ENCODE data around the gene LRRK1. TPM values are rescaled to one million over a fixed set of nuclear protein-coding genes. Genes with fewer than 3 reads are reported as not detected.

LRRK1 gene
- total and polyA plus RNA-seq, 2 of the 13 experiments (the other 11 are each of a cell fraction or from before 2014, with no cell fraction given): 0.13 to 1.2 TPM

DNA sequence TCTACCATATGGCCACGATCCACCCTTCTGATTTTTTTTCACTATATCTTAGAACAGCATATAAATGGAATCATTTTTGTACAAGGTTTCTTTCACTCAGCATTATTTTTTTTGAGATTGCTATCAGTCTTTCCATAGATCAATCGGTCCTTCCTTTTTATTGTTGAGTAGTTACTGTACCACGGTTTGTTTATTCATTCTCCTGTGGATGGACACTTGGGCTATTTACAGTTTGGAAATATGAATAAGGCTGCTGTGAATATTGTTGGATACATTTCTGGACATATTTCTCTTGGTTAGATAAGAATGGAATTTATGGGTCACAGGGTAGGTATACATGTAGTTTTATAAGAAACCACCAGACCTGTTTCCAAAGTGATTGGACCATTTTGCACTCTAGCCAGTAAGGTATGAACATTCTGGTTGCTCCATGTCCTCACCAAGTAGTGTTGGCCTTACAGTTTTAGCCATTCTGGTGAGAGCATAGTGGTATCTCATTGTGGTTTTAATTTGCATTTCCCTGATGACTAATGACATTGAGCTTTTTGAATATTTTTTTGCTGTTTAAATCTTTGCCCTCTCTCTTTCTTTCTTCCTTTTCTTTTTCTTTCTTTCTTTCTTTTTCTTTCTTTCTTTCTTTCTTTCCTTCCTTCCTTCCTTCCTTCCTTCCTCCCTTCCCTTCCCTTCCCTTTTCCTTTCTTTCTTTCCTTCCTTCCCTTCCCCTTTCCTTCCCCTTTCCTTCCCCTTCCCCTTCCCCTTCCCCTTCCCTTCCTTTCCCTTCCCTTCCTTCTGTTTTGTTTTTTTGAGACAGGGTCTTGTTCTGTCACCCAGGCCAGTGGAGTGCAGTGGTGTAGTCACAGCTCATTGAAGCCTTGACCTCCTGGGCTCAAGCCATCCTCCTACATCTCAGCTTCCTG lies 49.2 kb downstream of the LRRK1 start:
- Histone ChIP-seq H3K27me3 (ENCODE audit: control insufficient read depth in 1 of 2, insufficient read depth in 2 of 2, low read length in 2 of 2) (peaks cover 7 to 33% of the 10 kb centered on the region in 2 experiments), H3K9me3 (ENCODE audit: low read length) (no peaks in the 10 kb centered on the region), H3K4me2 (ENCODE audit: low read depth, low read length) (no peak overlapping the region), H3K4me3 (replicated peaks in 1 of 3; ENCODE audit: insufficient read depth in 1 of 3, low read depth in 2 of 3, low read length in 3 of 3) (no peak overlapping the region), H4K20me1 (ENCODE audit: insufficient read depth, low read length) (no peaks in the 10 kb centered on the region), H2AFZ (ENCODE audit: low read length) (no peak overlapping the region), H3K4me1 (ENCODE audit: insufficient read depth, low read length) (no peaks in the 10 kb centered on the region), H3K36me3 (replicated peaks in 1 of 2; ENCODE audit: control insufficient read depth in 1 of 2, insufficient read depth in 2 of 2, low read length in 2 of 2) (no peaks in the 10 kb centered on the region), H3K79me2 (ENCODE audit: insufficient read depth, low read length) (no peaks in the 10 kb centered on the region), H3K9ac (ENCODE audit: insufficient read depth, low read depth, low read length) (no peak overlapping the region), H3K27ac (ENCODE audit: extremely low read length, insufficient read depth, low read length) (no peak overlapping the region)
- intact Hi-C loops (cut with micrococcal nuclease; ENCODE audit: unreplicated experiment) (no loop called here), in situ Hi-C loops (cut with HindIII; ENCODE audit: extremely low pct_ligation_motif_present, low pct_unique_long_range_greater_than_20kb) (no loop called here)
- no peak for TF ChIP-seq HNRNPL (IDR thresholded peaks at IDR 0.05; ENCODE audit: low read depth, low read length)
- peak; percentile 28 for TF ChIP-seq HNRNPK (IDR thresholded peaks at IDR 0.05; ENCODE audit: low read depth, low read length, poor library complexity, severe bottlenecking)
- TF ChIP-seq, protein P1, sequence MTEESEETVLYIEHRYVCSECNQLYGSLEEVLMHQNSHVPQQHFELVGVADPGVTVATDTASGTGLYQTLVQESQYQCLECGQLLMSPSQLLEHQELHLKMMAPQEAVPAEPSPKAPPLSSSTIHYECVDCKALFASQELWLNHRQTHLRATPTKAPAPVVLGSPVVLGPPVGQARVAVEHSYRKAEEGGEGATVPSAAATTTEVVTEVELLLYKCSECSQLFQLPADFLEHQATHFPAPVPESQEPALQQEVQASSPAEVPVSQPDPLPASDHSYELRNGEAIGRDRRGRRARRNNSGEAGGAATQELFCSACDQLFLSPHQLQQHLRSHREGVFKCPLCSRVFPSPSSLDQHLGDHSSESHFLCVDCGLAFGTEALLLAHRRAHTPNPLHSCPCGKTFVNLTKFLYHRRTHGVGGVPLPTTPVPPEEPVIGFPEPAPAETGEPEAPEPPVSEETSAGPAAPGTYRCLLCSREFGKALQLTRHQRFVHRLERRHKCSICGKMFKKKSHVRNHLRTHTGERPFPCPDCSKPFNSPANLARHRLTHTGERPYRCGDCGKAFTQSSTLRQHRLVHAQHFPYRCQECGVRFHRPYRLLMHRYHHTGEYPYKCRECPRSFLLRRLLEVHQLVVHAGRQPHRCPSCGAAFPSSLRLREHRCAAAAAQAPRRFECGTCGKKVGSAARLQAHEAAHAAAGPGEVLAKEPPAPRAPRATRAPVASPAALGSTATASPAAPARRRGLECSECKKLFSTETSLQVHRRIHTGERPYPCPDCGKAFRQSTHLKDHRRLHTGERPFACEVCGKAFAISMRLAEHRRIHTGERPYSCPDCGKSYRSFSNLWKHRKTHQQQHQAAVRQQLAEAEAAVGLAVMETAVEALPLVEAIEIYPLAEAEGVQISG (CRISPR knock-in tag; IDR thresholded peaks at IDR 0.05): no peak
- TF ChIP-seq U2AF1 (optimal IDR thresholded peaks at IDR 0.05; ENCODE audit: low read depth, low read length): no peak
- no peak for TF ChIP-seq HMGA1 (CRISPR knock-in tag; conservative IDR thresholded peaks at IDR 0.05)
- BruUV-seq (replicated peaks): no TSS peak
- no peak for FAIRE-seq
- ATAC-seq: no peak
- CTCF ChIA-PET (ENCODE audit: low intra/inter-chr PET ratio, low total read pairs): no interaction called here
- POLR2A ChIA-PET: no interaction called here
- 3% methylated on average over 3 of the region's 3 CpGs for WGBS (ENCODE audit: low lambda C conversion rate)
- DNase-seq (ENCODE audit: low spot score): no peak
